Measurements from ENCODE around the gene USP17L30.
"Not testable (repeated sequence)": the region's sequence is repeated elsewhere in the genome, so short reads cannot be mapped to it uniquely, and the experiment has no call there.

DNA sequence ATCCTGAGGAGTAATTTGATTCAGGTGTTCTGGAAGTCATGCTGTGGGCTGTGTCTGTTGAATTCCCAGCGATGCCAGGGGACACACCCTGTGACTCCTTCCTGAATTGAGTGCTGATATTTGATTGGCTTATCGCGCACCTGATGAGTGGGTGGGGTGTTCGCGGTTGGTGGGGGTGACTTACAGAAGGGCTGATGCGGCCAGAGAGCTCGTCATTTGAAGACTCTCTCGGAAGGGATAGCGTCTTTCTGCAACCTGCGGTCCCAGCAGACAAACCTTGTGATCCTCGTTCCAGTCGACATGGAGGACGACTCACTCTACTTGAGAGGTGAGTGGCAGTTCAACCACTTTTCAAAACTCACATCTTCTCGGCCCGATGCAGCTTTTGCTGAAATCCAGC lies 14.3 kb upstream of the USP17L30 start, which contains the start of gene USP17L28:
- TF ChIP-seq, protein P1, sequence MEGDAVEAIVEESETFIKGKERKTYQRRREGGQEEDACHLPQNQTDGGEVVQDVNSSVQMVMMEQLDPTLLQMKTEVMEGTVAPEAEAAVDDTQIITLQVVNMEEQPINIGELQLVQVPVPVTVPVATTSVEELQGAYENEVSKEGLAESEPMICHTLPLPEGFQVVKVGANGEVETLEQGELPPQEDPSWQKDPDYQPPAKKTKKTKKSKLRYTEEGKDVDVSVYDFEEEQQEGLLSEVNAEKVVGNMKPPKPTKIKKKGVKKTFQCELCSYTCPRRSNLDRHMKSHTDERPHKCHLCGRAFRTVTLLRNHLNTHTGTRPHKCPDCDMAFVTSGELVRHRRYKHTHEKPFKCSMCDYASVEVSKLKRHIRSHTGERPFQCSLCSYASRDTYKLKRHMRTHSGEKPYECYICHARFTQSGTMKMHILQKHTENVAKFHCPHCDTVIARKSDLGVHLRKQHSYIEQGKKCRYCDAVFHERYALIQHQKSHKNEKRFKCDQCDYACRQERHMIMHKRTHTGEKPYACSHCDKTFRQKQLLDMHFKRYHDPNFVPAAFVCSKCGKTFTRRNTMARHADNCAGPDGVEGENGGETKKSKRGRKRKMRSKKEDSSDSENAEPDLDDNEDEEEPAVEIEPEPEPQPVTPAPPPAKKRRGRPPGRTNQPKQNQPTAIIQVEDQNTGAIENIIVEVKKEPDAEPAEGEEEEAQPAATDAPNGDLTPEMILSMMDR (IDR thresholded peaks at IDR 0.05): not testable (repeated sequence)
- TF ChIP-seq POLR2AphosphoS5 (IDR thresholded peaks at IDR 0.05; ENCODE audit: insufficient read depth in 1 of 2, low read depth in 1 of 2); POLR2A (IDR thresholded peaks at IDR 0.05): not testable (repeated sequence)
